Gastroesophageal sphincter (tissue), 3 donors: ENCODE measurements around the gene STX12.

Source experiments
- EP300 ChIP-seq: sonication (generic); formaldehyde crosslinking; IDR thresholded peaks from one replicate; pipeline ENCODE4 v1.6.1; 2017; ENCODE audit warnings: antibody characterized with exemption, mild to moderate bottlenecking
- POLR2AphosphoS5 ChIP-seq: sonication (generic); formaldehyde crosslinking; IDR thresholded peaks from one replicate; pipeline ENCODE4 v1.6.1; 2017; ENCODE audit warnings: antibody characterized with exemption
- TF ChIP-seq, protein P1 (sequence below), 4 experiments: fragments of 200-600 bp in 2 of 4; fragments of 450-650 bp in 2 of 4; sonication (generic) in 1 of 4; IDR thresholded peaks; one replicate each; pipeline ENCODE4 v1.5.1; 2017 to 2019; ENCODE audit warnings: antibody characterized with exemption in 4 of 4, mild to moderate bottlenecking in 2 of 4, moderate library complexity in 2 of 4

DNA sequence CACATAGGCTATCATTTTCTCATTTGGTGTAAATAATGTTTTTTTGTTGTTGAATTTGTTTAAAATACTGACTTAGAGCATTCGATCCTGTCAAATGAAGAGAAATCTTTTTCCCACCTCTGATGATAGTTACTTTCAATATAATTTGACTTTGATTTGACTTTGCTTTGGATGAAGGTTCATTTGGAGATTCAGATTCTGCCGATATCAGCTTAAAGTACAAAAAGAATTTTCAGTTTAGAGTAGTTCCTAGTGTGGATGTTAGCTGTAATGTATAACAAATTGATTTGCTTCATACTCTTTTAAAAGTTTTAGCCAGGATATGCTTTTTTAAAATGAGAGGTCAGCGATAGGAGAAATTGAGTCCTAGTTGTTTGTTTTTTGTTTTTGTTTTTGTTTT lies 9.9 kb downstream of the STX12 start:
- TF ChIP-seq, protein P1, sequence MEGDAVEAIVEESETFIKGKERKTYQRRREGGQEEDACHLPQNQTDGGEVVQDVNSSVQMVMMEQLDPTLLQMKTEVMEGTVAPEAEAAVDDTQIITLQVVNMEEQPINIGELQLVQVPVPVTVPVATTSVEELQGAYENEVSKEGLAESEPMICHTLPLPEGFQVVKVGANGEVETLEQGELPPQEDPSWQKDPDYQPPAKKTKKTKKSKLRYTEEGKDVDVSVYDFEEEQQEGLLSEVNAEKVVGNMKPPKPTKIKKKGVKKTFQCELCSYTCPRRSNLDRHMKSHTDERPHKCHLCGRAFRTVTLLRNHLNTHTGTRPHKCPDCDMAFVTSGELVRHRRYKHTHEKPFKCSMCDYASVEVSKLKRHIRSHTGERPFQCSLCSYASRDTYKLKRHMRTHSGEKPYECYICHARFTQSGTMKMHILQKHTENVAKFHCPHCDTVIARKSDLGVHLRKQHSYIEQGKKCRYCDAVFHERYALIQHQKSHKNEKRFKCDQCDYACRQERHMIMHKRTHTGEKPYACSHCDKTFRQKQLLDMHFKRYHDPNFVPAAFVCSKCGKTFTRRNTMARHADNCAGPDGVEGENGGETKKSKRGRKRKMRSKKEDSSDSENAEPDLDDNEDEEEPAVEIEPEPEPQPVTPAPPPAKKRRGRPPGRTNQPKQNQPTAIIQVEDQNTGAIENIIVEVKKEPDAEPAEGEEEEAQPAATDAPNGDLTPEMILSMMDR (IDR thresholded peaks at IDR 0.05): no peak
- TF ChIP-seq EP300 (no peak), POLR2AphosphoS5 (no peak)
